EL (cell line): ENCODE measurements around the gene LAX1.
"Not testable (repeated sequence)": the region's sequence is repeated elsewhere in the genome, so short reads cannot be mapped to it uniquely, and the experiment has no call there.

Experiments
- DNase-seq: peaks from one replicate; pipeline ENCODE4 v3.0.0-alpha.2; 2016

LAX1 gene

GRCh38 chr1:203765029-203765837 lies at the start of gene LAX1:
LAX1 (plus strand) TSS chr1:203765183; CDS start chr1:203765566, 383 bp downstream.
- DNase-seq, result no peak

- no peak for DNase-seq
These were observed 47.9 kb upstream of the LAX1 start for GRCh38 chr1:203717120-203717519.

- no peak for DNase-seq
These were observed 44.7 kb upstream of the LAX1 start for GRCh38 chr1:203720242-203720641.

GRCh38 chr1:203722909-203723308 lies 42.1 kb upstream of the LAX1 start:
- DNase-seq, result no peak

- DNase-seq, result no peak
These were observed 38.5 kb upstream of the LAX1 start for GRCh38 chr1:203726417-203726867.

- no peak for DNase-seq
These were observed 31.7 kb upstream of the LAX1 start for GRCh38 chr1:203733009-203733863.

- DNase-seq, result no peak
These were observed 22.5 kb upstream of the LAX1 start for GRCh38 chr1:203742436-203742835.

- DNase-seq, result no peak
These were observed 21.9 kb upstream of the LAX1 start for GRCh38 chr1:203743091-203743571.

GRCh38 chr1:203744075-203744972 lies 20.7 kb upstream of the LAX1 start:
- DNase-seq, result no peak

GRCh38 chr1:203746281-203746680 lies 18.7 kb upstream of the LAX1 start:
- no peak for DNase-seq

- DNase-seq, result peak; percentile 80
These were observed 13.9 kb upstream of the LAX1 start for GRCh38 chr1:203751051-203751450.

- DNase-seq, result not testable (repeated sequence)
These were observed 13.2 kb upstream of the LAX1 start for GRCh38 chr1:203751618-203752361.

GRCh38 chr1:203754455-203754864 lies 10.5 kb upstream of the LAX1 start:
- DNase-seq, result no peak

GRCh38 chr1:203756036-203756435 lies 8.9 kb upstream of the LAX1 start:
- DNase-seq, result no peak

- peak; percentile 13 for DNase-seq
These were observed 6.2 kb upstream of the LAX1 start for GRCh38 chr1:203758749-203759148.

GRCh38 chr1:203760506-203760905 lies 4.5 kb upstream of the LAX1 start:
- no peak for DNase-seq

GRCh38 chr1:203761958-203762357 lies 3.0 kb upstream of the LAX1 start:
- DNase-seq, result not testable (repeated sequence)

- DNase-seq, result no peak
These were observed 1.5 kb upstream of the LAX1 start for GRCh38 chr1:203763505-203763904.

GRCh38 chr1:203764105-203765028 lies 616 bp upstream of the LAX1 start:
- DNase-seq, result no peak

- no peak for DNase-seq
These were observed 3.3 kb downstream of the LAX1 start for GRCh38 chr1:203768256-203768655.
